K562 (cell line): Measurements from ENCODE around the gene SPATC1L. TPM values are rescaled to one million over a fixed set of nuclear protein-coding genes. Genes with fewer than 3 reads are reported as not detected.

Experiments
- ARID1B ChIP-seq: fragments of 450-650 bp; IDR thresholded peaks from 2 replicates; pipeline ENCODE4 v1.6.1; 2016; ENCODE audit warnings: antibody characterized with exemption, mild to moderate bottlenecking, inconsistent platforms
- BACH1 ChIP-seq: fragments of 200-800 bp; sonication (Bioruptor generic); IDR thresholded peaks from 2 replicates; pipeline ENCODE4 v1.6.1; 2016; ENCODE audit warnings: missing genetic modification characterization, missing compliant biosample characterization
- FOS ChIP-seq: IDR thresholded peaks from 3 replicates; pipeline ENCODE4 v1.6.1; 2011; ENCODE audit not compliant: insufficient read length; ENCODE audit errors: extremely low read depth
- HDAC1 ChIP-seq, 2 experiments: fragments of 450-650 bp; IDR thresholded peaks; 2 replicates each; pipeline ENCODE4 v1.6.1; 2016 to 2017; ENCODE audit warnings: inconsistent platforms in 1 of 2, mild to moderate bottlenecking in 1 of 2, moderate library complexity in 1 of 2
- KDM5B ChIP-seq: fragments of 200-600 bp; sonication (generic); IDR thresholded peaks from 2 replicates; pipeline ENCODE4 v1.6.1; 2012; ENCODE audit warnings: low read depth, mild to moderate bottlenecking, moderate library complexity, low read length, control low read depth, inconsistent platforms; ENCODE audit not compliant: insufficient replicate concordance
- NR3C1 ChIP-seq: sonication (generic); formaldehyde crosslinking; IDR thresholded peaks from 2 replicates; pipeline ENCODE4 v1.8.1; 2022; ENCODE audit warnings: missing genetic modification reagents
- SMARCA4 ChIP-seq: fragments of 450-650 bp; IDR thresholded peaks from 2 replicates; pipeline ENCODE4 v1.6.1; 2016
- SMARCA5 ChIP-seq: fragments of 450-650 bp; IDR thresholded peaks from 2 replicates; pipeline ENCODE4 v1.6.1; 2016
- SNRNP70 ChIP-seq: fragments of 200-400 bp; formaldehyde crosslinking; optimal IDR thresholded peaks from 2 replicates; pipeline ENCODE3; 2017; ENCODE audit warnings: low read depth, low read length
- XRCC3 ChIP-seq: fragments of 450-650 bp; IDR thresholded peaks from 2 replicates; pipeline ENCODE4 v1.6.1; 2017; ENCODE audit warnings: mild to moderate bottlenecking, moderate library complexity
- ZNF121 ChIP-seq: sonication (generic); formaldehyde crosslinking; conservative IDR thresholded peaks from 2 replicates; pipeline ENCODE4 v1.8.0; 2022; ENCODE audit warnings: missing genetic modification reagents
- ZNF23 ChIP-seq: fragments of 250-450 bp; sonication (Bioruptor Pico); IDR thresholded peaks from 2 replicates; pipeline ENCODE4 v1.4.0; 2020; ENCODE audit warnings: mild to moderate bottlenecking
- ZNF253 ChIP-seq: fragments of 250-450 bp; sonication (Bioruptor Pico); conservative IDR thresholded peaks from 2 replicates; pipeline ENCODE4 v1.6.1; 2021; ENCODE audit warnings: mild to moderate bottlenecking
- ZNF696 ChIP-seq: fragments of 250-450 bp; sonication (Bioruptor Pico); conservative IDR thresholded peaks from 2 replicates; pipeline ENCODE4 v1.4.0; 2020; ENCODE audit warnings: mild to moderate bottlenecking, moderate library complexity
- ZNF76 ChIP-seq: fragments of 250-450 bp; sonication (Bioruptor Pico); IDR thresholded peaks from 2 replicates; pipeline ENCODE4 v1.4.0; 2020; ENCODE audit warnings: mild to moderate bottlenecking, moderate library complexity, borderline replicate concordance
- polyA plus RNA-seq, 8 experiments: library from polyadenylated mRNA; depleted of rRNA in 4 of 8; stranded (reverse) in 5 of 8; unstranded in 3 of 8; fragments of >200 nt; fragmentation: Nextera tagmentation in 2 of 8; fragmentation: Illumina TruSeq in 1 of 8; extraction: Ambion mirVana in 2 of 8; extraction: Trizol in 1 of 8; gene quantifications; 2 replicates each; pipeline versions ENCODE4 v1.2.1 to v1.2.3, GENCODE V29; 2011 to 2014; ENCODE audit warnings: inconsistent platforms in 1 of 8, missing spikeins in 1 of 8
- total RNA-seq, 7 experiments: library from RNA; depleted of rRNA in 6 of 7; stranded (reverse); fragments of >200 nt in 6 of 7; fragmentation: Illumina TruSeq in 2 of 7; extraction: Trizol in 2 of 7; gene quantifications; 2 replicates each; pipeline versions ENCODE4 v1.2.1 to v1.2.3, GENCODE V29; 2011 to 2021; ENCODE audit warnings: low replicate concordance in 1 of 7
- TF ChIP-seq, protein P1 (sequence below): sonication (generic); formaldehyde crosslinking; IDR thresholded peaks from 2 replicates; pipeline ENCODE4 v1.8.1; 2023; ENCODE audit warnings: missing genetic modification reagents, mild to moderate bottlenecking, borderline replicate concordance
- TF ChIP-seq, protein P2 (sequence below): fragments of 250-450 bp; sonication (Bioruptor Pico); IDR thresholded peaks from 2 replicates; pipeline ENCODE4 v1.4.0; 2020

The SPATC1L gene
- total and polyA plus RNA-seq, 9 of the 15 experiments (the other 6 are each of a cell fraction or from before 2014, with no cell fraction given) = 0.14 to 121 (median 34.0) TPM; not detected in 1

DNA sequence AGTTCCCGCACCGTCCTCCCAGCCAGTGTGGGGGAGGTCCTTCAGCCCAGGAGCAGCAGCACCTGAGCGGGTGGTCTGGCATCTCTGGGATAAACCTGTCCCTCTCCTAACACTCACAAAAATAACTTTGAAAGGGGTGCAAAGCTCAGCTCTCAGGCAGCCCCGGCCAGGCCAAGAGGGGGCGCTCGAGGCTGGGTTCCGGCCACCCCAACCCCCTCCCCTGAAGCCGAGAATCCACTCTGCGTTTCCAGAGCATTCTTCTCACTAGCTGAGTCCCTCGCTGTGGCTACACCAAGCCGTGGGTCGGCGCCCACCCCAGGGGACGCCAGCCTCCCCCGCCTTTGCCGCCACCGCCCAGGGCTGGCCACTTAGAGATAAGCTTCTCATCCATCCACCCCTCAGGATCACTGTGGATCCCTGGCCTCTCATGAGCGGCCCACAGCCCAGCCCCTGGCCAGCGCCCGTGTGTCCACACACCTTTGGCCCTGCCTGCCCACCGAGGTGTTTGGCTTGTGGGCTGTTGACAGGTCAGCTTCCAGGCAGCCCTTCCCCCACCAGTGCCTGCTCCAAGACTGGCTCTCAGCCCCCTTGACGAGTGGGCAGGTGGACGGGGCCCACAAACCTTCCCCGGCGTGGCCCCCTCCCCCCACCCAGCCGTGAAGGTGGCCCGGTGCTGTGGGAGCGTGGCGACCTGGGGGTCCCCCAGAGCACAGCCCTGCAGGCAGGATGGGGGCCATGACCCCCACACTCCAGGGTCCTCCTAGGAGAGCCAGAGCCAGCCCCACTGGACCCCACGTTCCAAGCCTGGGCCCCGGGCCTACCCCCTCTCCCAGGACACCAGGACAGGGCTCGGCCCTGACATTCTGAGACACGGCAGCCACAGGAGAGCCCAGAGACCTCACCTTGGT lies 30.8 kb downstream of the SPATC1L start (continued):
- no peak for TF ChIP-seq KDM5B
- no peak for TF ChIP-seq SMARCA5
- TF ChIP-seq ZNF696 = no peak
- TF ChIP-seq XRCC3 = no peak
- peak; percentile 81 for TF ChIP-seq SMARCA4
- no peak for TF ChIP-seq ZNF76 (CRISPR knock-in tag)
- no peak for TF ChIP-seq BACH1
- no peak for TF ChIP-seq FOS
- no peak for TF ChIP-seq ZNF253 (CRISPR knock-in tag)
- no peak for TF ChIP-seq ZNF121 (CRISPR knock-in tag)
- TF ChIP-seq, protein P1, sequence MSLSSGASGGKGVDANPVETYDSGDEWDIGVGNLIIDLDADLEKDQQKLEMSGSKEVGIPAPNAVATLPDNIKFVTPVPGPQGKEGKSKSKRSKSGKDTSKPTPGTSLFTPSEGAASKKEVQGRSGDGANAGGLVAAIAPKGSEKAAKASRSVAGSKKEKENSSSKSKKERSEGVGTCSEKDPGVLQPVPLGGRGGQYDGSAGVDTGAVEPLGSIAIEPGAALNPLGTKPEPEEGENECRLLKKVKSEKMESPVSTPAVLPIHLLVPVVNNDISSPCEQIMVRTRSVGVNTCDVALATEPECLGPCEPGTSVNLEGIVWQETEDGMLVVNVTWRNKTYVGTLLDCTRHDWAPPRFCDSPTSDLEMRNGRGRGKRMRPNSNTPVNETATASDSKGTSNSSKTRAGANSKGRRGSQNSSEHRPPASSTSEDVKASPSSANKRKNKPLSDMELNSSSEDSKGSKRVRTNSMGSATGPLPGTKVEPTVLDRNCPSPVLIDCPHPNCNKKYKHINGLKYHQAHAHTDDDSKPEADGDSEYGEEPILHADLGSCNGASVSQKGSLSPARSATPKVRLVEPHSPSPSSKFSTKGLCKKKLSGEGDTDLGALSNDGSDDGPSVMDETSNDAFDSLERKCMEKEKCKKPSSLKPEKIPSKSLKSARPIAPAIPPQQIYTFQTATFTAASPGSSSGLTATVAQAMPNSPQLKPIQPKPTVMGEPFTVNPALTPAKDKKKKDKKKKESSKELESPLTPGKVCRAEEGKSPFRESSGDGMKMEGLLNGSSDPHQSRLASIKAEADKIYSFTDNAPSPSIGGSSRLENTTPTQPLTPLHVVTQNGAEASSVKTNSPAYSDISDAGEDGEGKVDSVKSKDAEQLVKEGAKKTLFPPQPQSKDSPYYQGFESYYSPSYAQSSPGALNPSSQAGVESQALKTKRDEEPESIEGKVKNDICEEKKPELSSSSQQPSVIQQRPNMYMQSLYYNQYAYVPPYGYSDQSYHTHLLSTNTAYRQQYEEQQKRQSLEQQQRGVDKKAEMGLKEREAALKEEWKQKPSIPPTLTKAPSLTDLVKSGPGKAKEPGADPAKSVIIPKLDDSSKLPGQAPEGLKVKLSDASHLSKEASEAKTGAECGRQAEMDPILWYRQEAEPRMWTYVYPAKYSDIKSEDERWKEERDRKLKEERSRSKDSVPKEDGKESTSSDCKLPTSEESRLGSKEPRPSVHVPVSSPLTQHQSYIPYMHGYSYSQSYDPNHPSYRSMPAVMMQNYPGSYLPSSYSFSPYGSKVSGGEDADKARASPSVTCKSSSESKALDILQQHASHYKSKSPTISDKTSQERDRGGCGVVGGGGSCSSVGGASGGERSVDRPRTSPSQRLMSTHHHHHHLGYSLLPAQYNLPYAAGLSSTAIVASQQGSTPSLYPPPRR (CRISPR knock-in tag) = no peak
- TF ChIP-seq SNRNP70 = no peak
- peak in 1 of 2 experiments; percentile 85; a peak in 2 of 4 replicates for TF ChIP-seq HDAC1 (IDR thresholded peaks at IDR 0.05)
- TF ChIP-seq ARID1B = peak; percentile 89
- TF ChIP-seq, protein P2, sequence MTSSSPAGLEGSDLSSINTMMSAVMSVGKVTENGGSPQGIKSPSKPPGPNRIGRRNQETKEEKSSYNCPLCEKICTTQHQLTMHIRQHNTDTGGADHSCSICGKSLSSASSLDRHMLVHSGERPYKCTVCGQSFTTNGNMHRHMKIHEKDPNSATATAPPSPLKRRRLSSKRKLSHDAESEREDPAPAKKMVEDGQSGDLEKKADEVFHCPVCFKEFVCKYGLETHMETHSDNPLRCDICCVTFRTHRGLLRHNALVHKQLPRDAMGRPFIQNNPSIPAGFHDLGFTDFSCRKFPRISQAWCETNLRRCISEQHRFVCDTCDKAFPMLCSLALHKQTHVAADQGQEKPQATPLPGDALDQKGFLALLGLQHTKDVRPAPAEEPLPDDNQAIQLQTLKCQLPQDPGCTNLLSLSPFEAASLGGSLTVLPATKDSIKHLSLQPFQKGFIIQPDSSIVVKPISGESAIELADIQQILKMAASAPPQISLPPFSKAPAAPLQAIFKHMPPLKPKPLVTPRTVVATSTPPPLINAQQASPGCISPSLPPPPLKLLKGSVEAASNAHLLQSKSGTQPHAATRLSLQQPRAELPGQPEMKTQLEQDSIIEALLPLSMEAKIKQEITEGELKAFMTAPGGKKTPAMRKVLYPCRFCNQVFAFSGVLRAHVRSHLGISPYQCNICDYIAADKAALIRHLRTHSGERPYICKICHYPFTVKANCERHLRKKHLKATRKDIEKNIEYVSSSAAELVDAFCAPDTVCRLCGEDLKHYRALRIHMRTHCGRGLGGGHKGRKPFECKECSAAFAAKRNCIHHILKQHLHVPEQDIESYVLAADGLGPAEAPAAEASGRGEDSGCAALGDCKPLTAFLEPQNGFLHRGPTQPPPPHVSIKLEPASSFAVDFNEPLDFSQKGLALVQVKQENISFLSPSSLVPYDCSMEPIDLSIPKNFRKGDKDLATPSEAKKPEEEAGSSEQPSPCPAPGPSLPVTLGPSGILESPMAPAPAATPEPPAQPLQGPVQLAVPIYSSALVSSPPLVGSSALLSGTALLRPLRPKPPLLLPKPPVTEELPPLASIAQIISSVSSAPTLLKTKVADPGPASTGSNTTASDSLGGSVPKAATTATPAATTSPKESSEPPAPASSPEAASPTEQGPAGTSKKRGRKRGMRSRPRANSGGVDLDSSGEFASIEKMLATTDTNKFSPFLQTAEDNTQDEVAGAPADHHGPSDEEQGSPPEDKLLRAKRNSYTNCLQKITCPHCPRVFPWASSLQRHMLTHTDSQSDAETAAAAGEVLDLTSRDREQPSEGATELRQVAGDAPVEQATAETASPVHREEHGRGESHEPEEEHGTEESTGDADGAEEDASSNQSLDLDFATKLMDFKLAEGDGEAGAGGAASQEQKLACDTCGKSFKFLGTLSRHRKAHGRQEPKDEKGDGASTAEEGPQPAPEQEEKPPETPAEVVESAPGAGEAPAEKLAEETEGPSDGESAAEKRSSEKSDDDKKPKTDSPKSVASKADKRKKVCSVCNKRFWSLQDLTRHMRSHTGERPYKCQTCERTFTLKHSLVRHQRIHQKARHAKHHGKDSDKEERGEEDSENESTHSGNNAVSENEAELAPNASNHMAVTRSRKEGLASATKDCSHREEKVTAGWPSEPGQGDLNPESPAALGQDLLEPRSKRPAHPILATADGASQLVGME = no peak
- TF ChIP-seq ZNF23 = no peak
- no peak for TF ChIP-seq NR3C1
